Measurements from ENCODE around the gene TSPAN17. TPM values are rescaled to one million over a fixed set of nuclear protein-coding genes. Genes with fewer than 3 reads are reported as not detected.

The TSPAN17 gene, protein sequence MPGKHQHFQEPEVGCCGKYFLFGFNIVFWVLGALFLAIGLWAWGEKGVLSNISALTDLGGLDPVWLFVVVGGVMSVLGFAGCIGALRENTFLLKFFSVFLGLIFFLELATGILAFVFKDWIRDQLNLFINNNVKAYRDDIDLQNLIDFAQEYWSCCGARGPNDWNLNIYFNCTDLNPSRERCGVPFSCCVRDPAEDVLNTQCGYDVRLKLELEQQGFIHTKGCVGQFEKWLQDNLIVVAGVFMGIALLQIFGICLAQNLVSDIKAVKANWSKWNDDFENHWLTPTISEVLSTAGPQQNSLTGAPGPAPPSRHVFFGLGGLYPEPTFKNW
- 10.8 and 11.2 TPM in 2 replicates for total RNA-seq (2013; cell fraction: nucleolus; rRNA removed)
- 6.7 and 7.3 TPM in 2 replicates for total RNA-seq (2014; rRNA removed)
- 10.6 and 11.4 TPM in 2 replicates for total RNA-seq (2014; rRNA removed; fragmentation: Illumina TruSeq; extraction: Trizol)
- 15.6 and 16.3 TPM in 2 replicates for total RNA-seq (2021)
- polyA plus RNA-seq (2011; ENCODE audit: low read depth): 3.7 TPM
- polyA plus RNA-seq (2011; rRNA removed): 9.2 and 14.0 TPM in 2 replicates
- 16.6 and 22.4 TPM in 2 replicates for polyA plus RNA-seq (2011; cell fraction: cytosol; rRNA removed)
- 37.7 and 40.2 TPM in 2 replicates for polyA plus RNA-seq (2011; cell fraction: nucleus; rRNA removed)
- polyA plus RNA-seq (2012): 7.5 and 9.1 TPM in 2 replicates
- 7.6 and 11.8 TPM in 2 replicates for polyA plus RNA-seq (2014; fragmentation: Illumina TruSeq; extraction: Trizol)
- 1 to 10 TPM in 1 of 2 experiments, under 1 TPM in 1; 0.24 to 1.2 TPM for polyA plus RNA-seq (2014; fragmentation: Nextera tagmentation; extraction: Ambion mirVana)
- 14.3 and 17.1 TPM in 2 replicates for polyA plus RNA-seq (2014; rRNA removed)
- 1 to 10 TPM; 8.9 to 9.5 TPM for polyA plus RNA-seq (2016; fragmentation: Nextera tagmentation; extraction: Ambion mirVana)
- polyA minus RNA-seq (2011; rRNA and poly(A)+ RNA removed): 11.1 and 19.0 TPM in 2 replicates
- polyA minus RNA-seq (2011; cell fraction: cytosol; rRNA and poly(A)+ RNA removed): 3.1 and 6.2 TPM in 2 replicates
- polyA minus RNA-seq (2011; cell fraction: nucleus; rRNA and poly(A)+ RNA removed): 5.7 and 10.0 TPM in 2 replicates
- Bru-seq, nascent RNA: percentile 58 among the genes with signal in this experiment
- BruChase-seq, experiment 1, labeled RNA remaining after a 6-hour chase: percentile 68 among the genes with signal in this experiment
- BruChase-seq, experiment 2, labeled RNA remaining after a 2-hour chase: percentile 65 among the genes with signal in this experiment
- long read RNA-seq, experiment 1, partial matches to known transcripts: 3 of 8 reads
- long read RNA-seq, experiment 1, other reads (novel, unspliced or antisense): 2 of 8 reads
- long read RNA-seq, experiment 2, partial matches to known transcripts: 2 of 3 reads
- long read RNA-seq, experiment 2, other reads (novel, unspliced or antisense): 1 of 3 reads

- 1% methylated on average over 54 of the region's 63 CpGs for WGBS (ENCODE audit: insufficient coverage, insufficient replicate concordance, low lambda C conversion rate, missing lambda C conversion rate)
- H2AFZ ChIP-seq (ENCODE audit: control insufficient read depth, low read depth, low read length): peak within 1 kb of the TSS; percentile 98
- ChIA-PET POLR2A (interaction anchor here (0.6 to 1.4 kb wide), 4 partner anchors 9 to 109 kb away, joined by 3 to 5 read pairs (median 3); partner anchors contain the start of gene RNF44), RAD21 (ENCODE audit: unreplicated experiment) (interaction anchor here (0.6 to 2.7 kb wide), 11 partner anchors 10 to 665 kb away, joined by 3 to 20 read pairs (median 3); partner anchors contain the start of genes EIF4E1B and RNF44), SMC1A (ENCODE audit: uncharacterized antibody, unreplicated experiment) (interaction anchor here (1.0 to 2.1 kb wide), 4 partner anchors 12 to 232 kb away, joined by 3 to 7 read pairs (median 4); no protein-coding TSS in a partner anchor), CTCF (interaction anchor here (0.6 to 3.4 kb wide), 10 partner anchors 11 to 231 kb away, joined by 3 to 19 read pairs (median 4); partner anchors contain the start of genes CLTB and RNF44)
- ATAC-seq (peak; percentile 97), DNase-seq (ENCODE audit: low read depth, low spot score) (peak; percentile 92), FAIRE-seq (peak; percentile 99)
- peaks cover 22% of the 10 kb centered on the region for H3K4me1 ChIP-seq (ENCODE audit: control insufficient read depth, insufficient read depth, low read length)
- H4K20me1 ChIP-seq (ENCODE audit: control insufficient read depth, insufficient read depth): no peaks in the 10 kb centered on the region
- H3K4me3 ChIP-seq: peak within 1 kb of the TSS; percentile 88
- no peaks in the 10 kb centered on the region for H3K79me2 ChIP-seq (ENCODE audit: control insufficient read depth, insufficient read depth, low read length)
- H3K9ac ChIP-seq (ENCODE audit: control insufficient read depth, insufficient read depth, low read length): peak within 1 kb of the TSS; percentile 83
- H3K36me3 ChIP-seq (ENCODE audit: control insufficient read depth in 2 of 2, insufficient read depth in 2 of 2, low read length in 1 of 2): no peaks in the 10 kb centered on the region
- intact Hi-C loops (cut with micrococcal nuclease; ENCODE audit: unreplicated experiment): loop anchor here (5.0 to 10.0 kb wide), 2 partner anchors 75 to 232 kb away; partner anchors contain the start of gene CLTB
- in situ Hi-C loops (cut with MboI): no loop called here
- peak within 1 kb of the TSS; percentile 53 for H3K27ac ChIP-seq (ENCODE audit: control insufficient read depth, insufficient read depth)
- no TSS peak for BruUV-seq (replicated peaks)
- no peaks in the 10 kb centered on the region for H3K27me3 ChIP-seq (replicated peaks in 1 of 2; ENCODE audit: control insufficient read depth in 2 of 2, insufficient read depth in 2 of 2, low read length in 1 of 2)
- no peaks in the 10 kb centered on the region for H3K9me3 ChIP-seq (replicated peaks; ENCODE audit: control insufficient read depth, insufficient read depth, low read length)
- peak within 1 kb of the TSS; percentile 96 for H3K4me2 ChIP-seq (ENCODE audit: control insufficient read depth, insufficient read depth)
- TF ChIP-seq ZNF384 (IDR thresholded peaks at IDR 0.05; ENCODE audit: borderline replicate concordance, low read depth, low read length) (no peak), ASH2L (IDR thresholded peaks at IDR 0.05; ENCODE audit: borderline replicate concordance, low read depth) (no peak), USF1 (IDR thresholded peaks at IDR 0.05; ENCODE audit: borderline replicate concordance, extremely low read length, insufficient read depth, low read depth, low read length) (no peak), BRCA1 (IDR thresholded peaks at IDR 0.05; ENCODE audit: low read depth, low read length) (no peak), ZNF274 (IDR thresholded peaks at IDR 0.05; ENCODE audit: insufficient read depth, insufficient read length) (no peak), EP300 (IDR thresholded peaks at IDR 0.05; ENCODE audit: borderline replicate concordance in 1 of 2, control insufficient read depth in 1 of 2, low read depth in 2 of 2, low read length in 2 of 2) (no peak), CREB1 (IDR thresholded peaks at IDR 0.05; ENCODE audit: low read depth) (no peak), DPF2 (IDR thresholded peaks at IDR 0.05) (0 out of 2 replicates have a peak, but pooled peaks have one; percentile 22), HDAC2 (IDR thresholded peaks at IDR 0.05) (no peak)
- TF ChIP-seq, protein P1, sequence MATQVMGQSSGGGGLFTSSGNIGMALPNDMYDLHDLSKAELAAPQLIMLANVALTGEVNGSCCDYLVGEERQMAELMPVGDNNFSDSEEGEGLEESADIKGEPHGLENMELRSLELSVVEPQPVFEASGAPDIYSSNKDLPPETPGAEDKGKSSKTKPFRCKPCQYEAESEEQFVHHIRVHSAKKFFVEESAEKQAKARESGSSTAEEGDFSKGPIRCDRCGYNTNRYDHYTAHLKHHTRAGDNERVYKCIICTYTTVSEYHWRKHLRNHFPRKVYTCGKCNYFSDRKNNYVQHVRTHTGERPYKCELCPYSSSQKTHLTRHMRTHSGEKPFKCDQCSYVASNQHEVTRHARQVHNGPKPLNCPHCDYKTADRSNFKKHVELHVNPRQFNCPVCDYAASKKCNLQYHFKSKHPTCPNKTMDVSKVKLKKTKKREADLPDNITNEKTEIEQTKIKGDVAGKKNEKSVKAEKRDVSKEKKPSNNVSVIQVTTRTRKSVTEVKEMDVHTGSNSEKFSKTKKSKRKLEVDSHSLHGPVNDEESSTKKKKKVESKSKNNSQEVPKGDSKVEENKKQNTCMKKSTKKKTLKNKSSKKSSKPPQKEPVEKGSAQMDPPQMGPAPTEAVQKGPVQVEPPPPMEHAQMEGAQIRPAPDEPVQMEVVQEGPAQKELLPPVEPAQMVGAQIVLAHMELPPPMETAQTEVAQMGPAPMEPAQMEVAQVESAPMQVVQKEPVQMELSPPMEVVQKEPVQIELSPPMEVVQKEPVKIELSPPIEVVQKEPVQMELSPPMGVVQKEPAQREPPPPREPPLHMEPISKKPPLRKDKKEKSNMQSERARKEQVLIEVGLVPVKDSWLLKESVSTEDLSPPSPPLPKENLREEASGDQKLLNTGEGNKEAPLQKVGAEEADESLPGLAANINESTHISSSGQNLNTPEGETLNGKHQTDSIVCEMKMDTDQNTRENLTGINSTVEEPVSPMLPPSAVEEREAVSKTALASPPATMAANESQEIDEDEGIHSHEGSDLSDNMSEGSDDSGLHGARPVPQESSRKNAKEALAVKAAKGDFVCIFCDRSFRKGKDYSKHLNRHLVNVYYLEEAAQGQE (IDR thresholded peaks at IDR 0.05; ENCODE audit: low read depth, low read length): no peak
Observed at GRCh38 chr5:176647030-176647842, at the start of gene TSPAN17. TSPAN17 (plus strand) TSS chr5:176647484; CDS start chr5:176647616, 132 bp downstream.
